ENCODE results near the gene DIPK1A. TPM values are rescaled to one million over a fixed set of nuclear protein-coding genes. Genes with fewer than 3 reads are reported as not detected.

DIPK1A gene
- total RNA-seq, 1 experiment from 2014 or later, result 3.8 TPM

DNA sequence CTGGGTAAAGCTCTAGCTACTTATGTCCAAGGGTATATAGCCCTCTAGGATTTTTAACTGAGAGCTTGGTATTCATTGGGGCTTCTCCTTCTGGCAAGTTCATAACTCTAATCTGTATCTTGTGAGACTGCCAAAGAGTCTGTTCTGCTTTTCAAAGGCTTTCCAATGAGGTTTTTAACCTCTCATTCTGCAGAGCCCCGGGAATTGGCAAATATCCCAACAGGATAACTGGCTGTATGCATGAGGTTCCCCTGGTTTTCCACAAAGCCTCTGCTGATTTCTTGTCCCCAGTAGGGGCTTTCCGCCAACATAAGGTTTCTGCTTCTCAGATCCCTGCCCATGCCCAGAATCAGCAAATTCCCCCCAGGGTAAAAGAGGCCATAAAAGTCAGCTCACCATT is 88.5 kb downstream of the DIPK1A start:
- H3K23me2 ChIP-seq (ENCODE audit: insufficient read length, low read depth, low read length, poor library complexity, severe bottlenecking), result no peaks in the 10 kb centered on the region
- TF ChIP-seq, protein P1, sequence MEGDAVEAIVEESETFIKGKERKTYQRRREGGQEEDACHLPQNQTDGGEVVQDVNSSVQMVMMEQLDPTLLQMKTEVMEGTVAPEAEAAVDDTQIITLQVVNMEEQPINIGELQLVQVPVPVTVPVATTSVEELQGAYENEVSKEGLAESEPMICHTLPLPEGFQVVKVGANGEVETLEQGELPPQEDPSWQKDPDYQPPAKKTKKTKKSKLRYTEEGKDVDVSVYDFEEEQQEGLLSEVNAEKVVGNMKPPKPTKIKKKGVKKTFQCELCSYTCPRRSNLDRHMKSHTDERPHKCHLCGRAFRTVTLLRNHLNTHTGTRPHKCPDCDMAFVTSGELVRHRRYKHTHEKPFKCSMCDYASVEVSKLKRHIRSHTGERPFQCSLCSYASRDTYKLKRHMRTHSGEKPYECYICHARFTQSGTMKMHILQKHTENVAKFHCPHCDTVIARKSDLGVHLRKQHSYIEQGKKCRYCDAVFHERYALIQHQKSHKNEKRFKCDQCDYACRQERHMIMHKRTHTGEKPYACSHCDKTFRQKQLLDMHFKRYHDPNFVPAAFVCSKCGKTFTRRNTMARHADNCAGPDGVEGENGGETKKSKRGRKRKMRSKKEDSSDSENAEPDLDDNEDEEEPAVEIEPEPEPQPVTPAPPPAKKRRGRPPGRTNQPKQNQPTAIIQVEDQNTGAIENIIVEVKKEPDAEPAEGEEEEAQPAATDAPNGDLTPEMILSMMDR (conservative IDR thresholded peaks at IDR 0.05), result no peak
- no peak overlapping the region for H3K27ac ChIP-seq (ENCODE audit: insufficient read length, low read depth, low read length)
- H3T11ph ChIP-seq (ENCODE audit: low read length), result no peak overlapping the region
- no peaks in the 10 kb centered on the region for H4K20me1 ChIP-seq (ENCODE audit: control insufficient read depth, insufficient read depth, insufficient read length)
- H3K9me3 Mint-ChIP-seq, result peaks cover 8 to 9% of the 10 kb centered on the region in 2 experiments
- H3K4ac ChIP-seq (ENCODE audit: low read depth, low read length), result no peak overlapping the region
- H2BK12ac ChIP-seq (ENCODE audit: insufficient read length, low read depth, low read length), result no peak overlapping the region
- no peak overlapping the region for H2BK15ac ChIP-seq (ENCODE audit: low read depth, low read length)
- no peak overlapping the region for H3K27ac Mint-ChIP-seq
- no peak overlapping the region for H4K8ac ChIP-seq (replicated peaks; ENCODE audit: insufficient read length, low read depth, low read length)
- DNase-seq, result no peak
- H4K5ac ChIP-seq (ENCODE audit: insufficient read length, low read depth, low read length), result no peak overlapping the region
- no peak overlapping the region for H3K14ac ChIP-seq (ENCODE audit: insufficient read depth, low read length)
- no peak overlapping the region for H3K9ac ChIP-seq (ENCODE audit: extremely low read depth, insufficient read length, low read length)
- H2AK5ac ChIP-seq (ENCODE audit: insufficient read length, low read length), result no peak overlapping the region
- H3K27me3 Mint-ChIP-seq (ENCODE audit: low read depth), result no peaks in the 10 kb centered on the region
- H3K4me2 ChIP-seq (ENCODE audit: insufficient read depth, insufficient read length, low read length), result no peak overlapping the region
- no peak overlapping the region for H2BK20ac ChIP-seq (ENCODE audit: low read depth, low read length, poor library complexity, severe bottlenecking)
- H3K56ac ChIP-seq (ENCODE audit: insufficient read length, low read depth, low read length), result no peak overlapping the region
- H3K4me3 Mint-ChIP-seq, result no peak overlapping the region
- no CpG with 5 or more reads among the region's 2 CpGs for WGBS (ENCODE audit: extremely low coverage, insufficient read length, low lambda C conversion rate)
- no peaks in the 10 kb centered on the region for H3K9me3 ChIP-seq (ENCODE audit: control insufficient read depth, low read depth, low read length)
- H3K4me1 ChIP-seq (ENCODE audit: insufficient read depth, low read length), result no peaks in the 10 kb centered on the region
- no peak overlapping the region for H2BK5ac ChIP-seq (ENCODE audit: insufficient read length, low read length)
- no peak overlapping the region for H3K18ac ChIP-seq (ENCODE audit: insufficient read length, low read depth, low read length)
- peaks cover 3 to 6% (median 3%) of the 10 kb centered on the region in 3 experiments; a peak in 6 of 7 replicates for H3K36me3 Mint-ChIP-seq (ENCODE audit: insufficient read depth in 1 of 3, low read depth in 3 of 3)
- no peaks in the 10 kb centered on the region for H3K79me1 ChIP-seq (ENCODE audit: insufficient read depth, low read depth, low read length, poor library complexity, severe bottlenecking)
- H3K4me1 Mint-ChIP-seq, result peaks cover 8 to 9% of the 10 kb centered on the region in 2 experiments
- no peaks in the 10 kb centered on the region for H3K79me2 ChIP-seq (ENCODE audit: insufficient read depth, low read length)
- H4K91ac ChIP-seq (ENCODE audit: insufficient read length, low read depth, low read length), result no peak overlapping the region
- H2BK120ac ChIP-seq (ENCODE audit: low read depth, low read length, poor library complexity, severe bottlenecking), result no peak overlapping the region
- no peaks in the 10 kb centered on the region for H3K27me3 ChIP-seq (ENCODE audit: insufficient read depth, low read length)
- H2AFZ ChIP-seq (ENCODE audit: low read length), result no peak overlapping the region
- H3K23ac ChIP-seq (ENCODE audit: insufficient read length, low read depth, low read length), result no peak overlapping the region

Measured in H9 (cell line).